Measurements from ENCODE around the gene C9orf57.
"Not testable (repeated sequence)": the region's sequence is repeated elsewhere in the genome, so short reads cannot be mapped to it uniquely, and the experiment has no call there.

Gene C9orf57, protein sequence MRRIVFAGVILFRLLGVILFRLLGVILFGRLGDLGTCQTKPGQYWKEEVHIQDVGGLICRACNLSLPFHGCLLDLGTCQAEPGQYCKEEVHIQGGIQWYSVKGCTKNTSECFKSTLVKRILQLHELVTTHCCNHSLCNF

DNA sequence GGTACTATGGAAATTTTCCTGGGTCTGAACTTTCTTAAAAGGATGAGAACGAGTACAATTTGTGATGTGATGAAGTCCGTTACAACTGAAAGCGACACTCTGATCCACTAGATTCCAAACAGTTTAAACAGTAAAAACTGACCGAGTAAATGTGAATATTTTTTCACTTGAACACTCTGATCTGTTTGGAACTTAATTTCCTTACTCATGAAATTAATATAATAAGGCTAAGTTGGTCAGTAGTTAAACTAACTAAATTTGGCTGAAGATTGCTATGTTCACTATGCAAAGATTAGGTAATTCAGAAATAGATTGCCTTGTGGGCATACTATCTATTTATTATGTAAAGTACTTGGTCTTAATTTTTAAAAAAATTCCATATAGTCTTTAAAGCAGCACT is at the start of gene C9orf57:
Gene C9orf57 (minus strand): TSS at position 101 of the 400 bp plus-strand sequence. CDS start 1,282 bp downstream, outside the sequence.
- DNase-seq = no peak

DNA sequence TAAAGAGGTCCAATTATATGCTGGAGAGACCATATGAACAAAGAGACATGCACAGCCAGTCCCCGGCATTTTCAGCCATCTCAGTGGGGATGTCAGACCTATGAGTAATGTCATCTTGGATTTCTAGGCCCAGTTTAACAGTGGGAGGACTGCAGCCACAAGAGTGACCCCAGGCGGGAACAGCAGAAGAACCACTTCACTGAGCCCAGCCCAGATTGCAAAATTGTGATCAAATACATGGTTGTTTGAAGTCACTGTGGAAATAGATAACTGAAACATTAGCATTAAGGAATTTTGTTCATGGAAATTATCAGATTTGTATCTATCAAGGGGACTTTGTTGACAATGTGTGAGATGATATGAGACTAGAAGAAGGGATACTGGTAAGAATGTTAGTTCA is 42.1 kb upstream of the C9orf57 start:
- DNase-seq = no peak

- DNase-seq = not testable (repeated sequence)
These were observed 35.1 kb upstream of the C9orf57 start for GRCh38 chr9:72095520-72095919.

- DNase-seq = no peak
These were observed 32.4 kb upstream of the C9orf57 start for GRCh38 chr9:72092820-72093219.

DNA sequence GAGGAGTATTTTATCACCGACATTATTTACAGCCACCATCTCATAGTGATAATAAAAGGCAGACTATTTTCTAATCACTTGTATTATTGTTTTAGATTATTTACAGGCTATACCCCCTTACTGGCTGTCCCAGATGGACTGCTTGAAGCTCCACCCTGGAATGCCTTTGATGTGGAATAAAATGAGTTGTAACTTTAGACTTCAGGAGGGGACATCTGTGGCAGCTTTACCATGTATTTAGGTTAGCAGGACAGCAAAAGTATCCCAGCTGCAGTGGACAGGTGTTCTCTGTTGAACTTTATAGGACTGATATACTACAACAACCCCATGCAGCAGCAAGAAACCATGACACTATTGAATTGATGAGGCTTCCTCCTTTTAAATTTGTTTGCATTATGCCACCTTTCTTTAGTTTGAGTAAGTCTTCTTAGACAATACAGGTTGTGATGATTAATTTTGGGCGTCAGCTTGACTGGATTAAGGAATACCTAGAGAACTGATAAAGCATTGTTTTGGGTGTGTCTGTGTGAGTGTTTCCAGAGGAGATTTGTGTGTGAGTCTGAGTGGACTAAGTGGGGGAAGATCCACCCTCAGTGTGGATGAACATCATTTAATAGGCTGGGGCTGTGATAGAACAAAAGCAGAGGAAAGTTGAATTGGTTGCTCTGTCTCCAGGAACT is 29.2 kb upstream of the C9orf57 start:
- no peak for DNase-seq

DNA sequence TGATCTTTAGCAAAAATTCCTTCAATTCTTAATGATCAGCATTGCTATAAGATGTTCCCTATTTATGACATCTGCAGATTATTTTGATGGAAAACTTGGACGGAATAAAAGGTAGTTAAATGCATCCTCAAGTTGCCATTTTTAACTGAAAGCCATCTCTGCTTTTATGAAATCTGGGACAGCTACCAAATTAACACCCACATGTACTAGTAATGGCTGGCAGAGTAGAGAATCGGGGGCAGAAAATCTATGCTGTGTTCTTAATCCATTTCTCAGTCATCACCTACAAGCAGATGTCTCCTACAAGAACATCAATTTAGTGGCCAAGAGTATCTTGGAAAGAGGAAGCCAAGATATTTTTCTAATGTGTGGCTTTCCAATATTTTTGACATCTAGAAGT is 22.1 kb upstream of the C9orf57 start:
- DNase-seq = no peak

GRCh38 chr9:72074666-72075065 is 14.3 kb upstream of the C9orf57 start:
- not testable (repeated sequence) for DNase-seq

GRCh38 chr9:72065076-72065475 is 4.7 kb upstream of the C9orf57 start:
- no peak for DNase-seq

- DNase-seq = no peak
These were observed 8.3 kb downstream of the C9orf57 start for GRCh38 chr9:72052122-72052521.

DNA sequence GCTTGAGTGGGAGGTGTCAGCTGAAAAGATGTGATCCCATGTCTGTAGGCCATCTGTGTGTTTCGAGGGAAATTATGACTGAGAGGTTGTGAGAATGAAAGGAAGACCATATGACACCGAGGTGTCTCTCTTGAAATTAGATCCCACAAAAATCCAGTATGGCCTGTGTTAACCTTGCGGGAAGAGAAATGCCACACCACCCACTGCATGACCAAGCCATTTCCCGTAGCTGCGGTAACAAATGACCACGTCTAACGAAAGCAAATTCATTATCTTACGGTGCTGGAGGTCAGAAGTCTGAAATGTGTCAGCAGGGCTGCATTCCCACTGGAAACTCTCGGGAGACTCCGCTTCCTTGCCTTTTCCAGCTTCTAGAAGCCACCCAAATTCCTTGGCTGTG is 11.6 kb downstream of the C9orf57 start:
- no peak for DNase-seq

DNA sequence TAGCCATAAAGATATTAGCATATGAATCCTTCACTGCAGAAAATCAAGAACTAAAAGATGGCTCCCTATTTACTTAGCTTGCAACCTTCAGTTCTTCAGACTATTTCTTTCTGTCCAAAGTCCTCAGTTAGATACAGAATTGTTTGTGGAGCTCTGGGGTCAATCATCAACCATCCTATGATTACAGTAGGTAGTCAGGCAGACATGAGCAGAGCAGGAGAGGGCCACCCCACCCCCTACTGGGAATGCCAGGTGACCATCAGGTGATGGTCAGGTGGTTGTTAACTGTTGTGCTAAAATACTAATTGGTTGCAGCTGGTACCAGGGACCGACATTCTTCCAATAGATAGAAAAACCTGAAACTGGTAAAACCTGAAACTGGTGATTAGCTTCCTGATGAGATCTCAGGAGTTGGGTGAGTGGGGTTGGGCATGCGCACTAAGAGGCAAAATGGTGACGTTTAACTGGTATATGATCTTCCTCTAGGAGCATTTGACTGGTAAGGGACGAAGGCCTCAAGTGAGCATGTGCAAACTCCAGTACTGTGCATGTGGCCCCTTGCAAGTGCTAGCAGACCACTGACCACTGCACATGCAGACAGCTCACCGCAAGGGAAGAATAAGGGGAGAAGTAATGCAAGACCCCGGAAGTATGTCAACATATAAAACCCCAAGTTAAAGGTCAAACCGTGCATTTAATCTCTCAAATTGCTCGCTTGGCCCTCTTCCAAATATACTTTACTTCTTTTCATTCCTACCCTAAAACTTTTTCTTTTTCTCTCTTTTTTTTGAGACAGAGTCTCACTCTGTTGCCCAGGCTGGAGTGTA is 13.6 kb downstream of the C9orf57 start:
- DNase-seq = no peak

DNA sequence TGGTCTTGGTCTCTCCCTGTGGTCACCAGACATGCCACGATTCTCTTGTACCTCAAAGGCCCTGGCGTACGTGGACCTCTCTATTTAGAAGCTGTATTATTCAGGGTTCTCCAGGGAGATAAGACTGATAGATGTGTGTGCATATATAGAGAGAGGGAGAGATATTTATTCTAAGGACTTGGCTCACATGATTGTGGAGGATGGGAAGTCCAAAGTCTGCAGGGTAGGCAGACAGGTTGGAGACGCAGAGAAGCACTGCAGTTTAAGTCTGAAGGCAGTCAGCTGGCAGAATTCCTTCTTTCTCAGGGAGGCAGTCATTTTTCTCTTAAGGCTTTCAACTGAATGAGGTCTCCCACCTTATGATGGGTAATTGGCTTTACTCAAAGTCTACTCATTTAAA is 16.3 kb downstream of the C9orf57 start:
- no peak for DNase-seq

DNA sequence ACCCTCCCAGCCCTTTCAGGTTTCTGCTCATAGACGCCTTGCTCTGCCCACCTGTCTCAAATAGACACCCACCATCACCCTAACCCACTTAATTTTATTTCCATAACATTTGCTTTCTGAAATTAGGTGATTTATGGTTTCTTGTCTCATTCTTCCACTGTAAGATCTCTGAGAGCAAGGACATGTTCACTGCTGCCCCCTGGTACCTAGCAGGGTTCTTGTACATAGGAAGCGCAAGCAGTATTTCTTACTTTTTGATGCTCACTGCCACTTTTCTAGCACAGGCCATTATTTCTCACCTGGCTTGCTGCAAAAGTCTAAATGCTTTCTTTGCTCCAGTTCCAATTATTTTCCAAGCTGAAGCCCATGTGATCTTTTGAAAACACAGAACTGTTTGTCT is 16.8 kb downstream of the C9orf57 start:
- no peak for DNase-seq

DNA sequence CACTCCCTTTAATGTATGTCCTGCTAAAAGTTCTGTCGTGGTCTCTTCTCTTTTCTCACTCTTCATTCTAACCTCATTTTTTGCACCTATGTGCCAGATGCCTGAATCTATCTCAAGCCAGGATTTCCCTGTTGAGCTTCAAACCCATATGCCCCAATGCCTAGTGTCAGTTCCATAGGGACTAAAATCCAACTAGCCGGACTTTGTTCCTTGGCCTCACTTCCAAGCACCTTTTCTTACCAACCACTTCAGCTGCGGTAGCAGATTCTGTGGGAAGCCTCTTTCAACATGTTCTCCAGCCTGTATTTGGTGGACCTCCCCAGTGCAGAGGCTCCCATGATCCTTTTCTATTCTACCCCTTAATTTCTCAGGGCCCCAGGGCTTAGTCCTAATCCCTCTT is 17.5 kb downstream of the C9orf57 start:
- DNase-seq = no peak

GRCh38 chr9:72041775-72042194 is 18.6 kb downstream of the C9orf57 start:
- DNase-seq = no peak

- DNase-seq = no peak
These were observed 19.0 kb downstream of the C9orf57 start for GRCh38 chr9:72041369-72041768.

GRCh38 chr9:72039532-72039931 is 20.9 kb downstream of the C9orf57 start:
- DNase-seq = no peak

- peak; percentile 85 for DNase-seq
These were observed 21.5 kb downstream of the C9orf57 start for GRCh38 chr9:72038890-72039410.

- no peak for DNase-seq
These were observed 22.0 kb downstream of the C9orf57 start for GRCh38 chr9:72038408-72038807.

GRCh38 chr9:72037571-72037970 is 22.8 kb downstream of the C9orf57 start:
- no peak for DNase-seq

- no peak for DNase-seq
These were observed 29.6 kb downstream of the C9orf57 start for GRCh38 chr9:72030767-72031166.

- DNase-seq = no peak
These were observed 30.4 kb downstream of the C9orf57 start for GRCh38 chr9:72029986-72030385.

DNA sequence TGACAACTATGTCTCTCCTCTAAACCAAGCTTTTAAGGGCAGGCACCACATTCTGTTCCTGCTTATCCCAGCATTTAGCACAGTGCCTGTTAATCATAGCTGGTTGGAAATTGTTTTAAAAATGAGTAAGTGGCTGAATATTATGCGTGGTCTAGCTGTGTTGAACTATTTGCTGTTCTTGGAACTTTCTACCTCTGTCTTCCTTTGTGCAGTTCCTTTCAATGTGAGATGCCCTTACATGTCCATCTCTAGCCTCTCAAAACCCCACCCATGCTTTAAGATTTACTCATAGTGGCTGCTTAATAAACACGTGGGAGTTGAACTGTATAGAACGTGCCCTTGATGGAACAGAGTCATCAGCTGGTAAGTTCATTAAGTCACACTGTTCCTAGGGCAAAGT is 34.5 kb downstream of the C9orf57 start:
- DNase-seq = no peak

- DNase-seq = no peak
These were observed 36.8 kb downstream of the C9orf57 start for GRCh38 chr9:72023596-72023995.

Data from midbrain (tissue), 1 donor.